SW480 (cell line): ENCODE data around the gene KIAA2012.

Experiments used
- DNase-seq: peaks from one replicate; pipeline ENCODE4 v3.0.0-alpha.2; 2016; ENCODE audit warnings: low spot score

KIAA2012 gene

DNA sequence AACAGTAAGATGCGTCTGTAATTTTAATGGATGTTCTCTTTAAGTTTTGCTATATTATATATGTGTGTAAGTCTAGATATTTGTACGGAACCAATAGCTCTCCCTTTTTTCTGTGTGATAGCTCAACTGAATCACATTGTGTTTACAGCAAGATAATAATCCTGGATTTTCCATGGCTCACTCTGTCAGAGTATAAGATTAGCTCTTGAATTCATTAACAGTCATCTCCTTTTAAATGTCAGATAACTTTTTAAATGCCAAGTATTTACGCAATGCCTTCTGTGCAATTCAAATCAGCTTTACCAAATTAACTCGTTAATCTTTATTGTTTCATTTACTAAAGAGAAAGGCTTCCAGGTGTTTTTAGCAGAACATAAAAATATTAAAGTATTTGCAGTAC is 76.9 kb downstream of the KIAA2012 start:
- no peak for DNase-seq

GRCh38 chr2:202152104-202152715 is 79.2 kb downstream of the KIAA2012 start:
- DNase-seq, result no peak

GRCh38 chr2:202154613-202155012 is 81.6 kb downstream of the KIAA2012 start:
- no peak for DNase-seq

DNA sequence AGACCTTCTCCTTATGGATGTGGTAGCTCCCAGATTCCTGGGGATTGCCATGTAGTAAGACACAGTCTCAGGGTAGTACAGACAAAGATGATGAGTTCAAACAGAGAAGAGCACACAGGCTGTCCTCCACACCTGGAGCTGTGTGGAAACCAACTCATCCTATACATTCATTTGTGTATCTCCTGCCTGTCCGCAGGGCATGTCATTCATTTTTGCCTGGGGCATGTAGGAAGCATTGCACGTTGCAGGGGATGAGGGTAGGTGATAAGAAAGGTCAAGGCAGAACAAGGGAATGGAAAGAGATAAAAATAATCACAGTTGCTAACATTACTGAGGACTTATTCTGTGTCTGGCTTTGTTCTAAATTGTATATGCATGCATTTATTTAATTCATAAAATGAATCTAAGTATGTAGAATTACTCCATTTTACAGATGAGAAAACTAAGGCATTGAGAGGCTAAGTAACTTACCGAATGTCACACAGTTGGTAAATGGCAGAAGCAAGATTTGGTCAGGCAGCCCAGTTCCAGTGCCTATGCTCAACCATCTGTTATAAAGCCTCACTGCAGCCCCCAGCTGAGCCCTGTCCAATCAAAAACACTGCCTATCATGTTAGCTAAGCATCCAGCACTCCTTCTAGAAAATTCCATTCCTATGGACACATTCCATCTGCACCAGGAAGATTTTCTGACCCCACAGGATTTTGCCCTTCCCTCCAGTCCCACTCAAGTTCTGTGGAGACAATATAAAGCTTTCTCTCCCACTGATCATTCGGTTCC is 84.3 kb downstream of the KIAA2012 start:
- DNase-seq, result no peak

- DNase-seq, result peak; percentile 13
These were observed 85.7 kb downstream of the KIAA2012 start for GRCh38 chr2:202158796-202159195.

- peak; percentile 34 for DNase-seq
These were observed 88.2 kb downstream of the KIAA2012 start for GRCh38 chr2:202161151-202161835.

DNA sequence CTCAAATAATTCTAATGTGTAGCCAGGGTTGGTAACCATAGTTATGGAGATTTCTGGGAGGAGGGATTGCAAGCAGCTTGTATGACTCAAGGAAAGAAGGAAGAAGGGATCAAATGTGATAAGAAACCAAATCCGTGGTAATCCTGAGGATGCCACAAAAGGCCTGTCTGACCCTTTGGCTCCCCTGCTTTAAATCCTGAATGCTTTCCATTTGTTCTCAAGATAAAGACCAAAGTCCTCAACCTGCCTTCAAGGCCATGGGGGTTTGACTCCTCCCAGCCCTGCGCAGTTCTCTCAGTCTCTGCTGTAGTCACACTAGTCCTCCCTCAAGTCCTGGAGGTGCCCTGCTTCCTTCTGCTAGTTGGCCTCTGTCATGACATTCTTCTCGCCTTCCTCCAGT is 91.4 kb downstream of the KIAA2012 start:
- DNase-seq, result no peak

DNA sequence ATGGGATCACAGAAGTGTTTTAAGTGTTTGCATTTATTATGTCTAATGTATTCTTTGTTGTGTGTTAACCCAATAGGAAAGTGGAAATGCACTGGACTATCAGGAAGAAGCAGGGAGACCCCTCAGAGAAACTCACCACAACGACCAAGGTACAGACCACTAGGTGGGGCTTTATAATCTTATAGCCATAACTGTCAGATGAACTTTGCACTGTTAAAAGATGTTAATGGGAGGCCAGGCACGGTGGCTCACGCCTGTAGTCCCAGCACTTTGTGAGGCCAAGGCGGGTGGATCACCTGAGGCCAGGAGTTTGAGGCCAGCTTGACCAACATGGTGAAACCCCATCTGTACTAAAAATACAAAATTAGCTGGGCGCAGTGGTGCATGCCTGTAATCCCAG is 92.2 kb downstream of the KIAA2012 start:
- DNase-seq, result no peak

DNA sequence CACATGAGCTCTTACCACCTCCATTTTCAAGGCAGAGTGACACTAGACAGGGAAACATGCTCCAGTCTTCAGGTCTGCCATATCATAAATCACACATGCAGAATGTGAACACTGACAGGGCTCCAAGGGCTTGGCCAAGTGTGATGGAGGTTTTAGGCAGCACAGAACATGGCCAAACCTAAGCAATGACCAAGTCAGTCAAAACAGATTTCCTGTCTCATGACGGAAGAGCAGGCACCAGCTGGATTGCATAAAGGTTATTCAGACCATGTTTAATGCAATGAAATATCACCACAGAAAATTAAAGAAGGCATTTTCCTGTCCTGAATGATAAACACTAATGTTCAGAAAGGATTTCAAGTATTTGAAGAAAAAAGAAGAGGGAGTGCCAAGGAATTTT is 92.9 kb downstream of the KIAA2012 start:
- no peak for DNase-seq

DNA sequence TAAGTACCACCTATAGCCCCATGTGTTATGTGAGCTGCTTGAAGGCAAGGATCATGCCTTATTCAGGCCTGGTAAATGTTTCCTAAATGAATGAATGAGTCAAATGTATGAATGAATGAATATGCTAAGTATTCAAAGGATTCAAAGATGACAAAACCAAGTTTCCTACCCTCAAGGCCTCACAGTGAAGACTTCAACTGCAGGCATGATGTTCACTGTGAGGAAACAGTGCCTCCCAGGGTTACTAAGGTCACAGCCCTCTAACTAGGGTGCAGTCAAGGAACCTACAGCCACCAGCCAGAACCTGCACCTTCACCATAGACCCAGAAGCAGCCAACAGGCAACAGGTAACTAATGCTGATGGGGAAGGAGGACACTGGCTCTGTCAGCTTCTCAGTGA is 96.1 kb downstream of the KIAA2012 start:
- no peak for DNase-seq

- no peak for DNase-seq
These were observed 96.9 kb downstream of the KIAA2012 start for GRCh38 chr2:202169832-202170424.

GRCh38 chr2:202171241-202171825 is 98.3 kb downstream of the KIAA2012 start:
- no peak for DNase-seq

DNA sequence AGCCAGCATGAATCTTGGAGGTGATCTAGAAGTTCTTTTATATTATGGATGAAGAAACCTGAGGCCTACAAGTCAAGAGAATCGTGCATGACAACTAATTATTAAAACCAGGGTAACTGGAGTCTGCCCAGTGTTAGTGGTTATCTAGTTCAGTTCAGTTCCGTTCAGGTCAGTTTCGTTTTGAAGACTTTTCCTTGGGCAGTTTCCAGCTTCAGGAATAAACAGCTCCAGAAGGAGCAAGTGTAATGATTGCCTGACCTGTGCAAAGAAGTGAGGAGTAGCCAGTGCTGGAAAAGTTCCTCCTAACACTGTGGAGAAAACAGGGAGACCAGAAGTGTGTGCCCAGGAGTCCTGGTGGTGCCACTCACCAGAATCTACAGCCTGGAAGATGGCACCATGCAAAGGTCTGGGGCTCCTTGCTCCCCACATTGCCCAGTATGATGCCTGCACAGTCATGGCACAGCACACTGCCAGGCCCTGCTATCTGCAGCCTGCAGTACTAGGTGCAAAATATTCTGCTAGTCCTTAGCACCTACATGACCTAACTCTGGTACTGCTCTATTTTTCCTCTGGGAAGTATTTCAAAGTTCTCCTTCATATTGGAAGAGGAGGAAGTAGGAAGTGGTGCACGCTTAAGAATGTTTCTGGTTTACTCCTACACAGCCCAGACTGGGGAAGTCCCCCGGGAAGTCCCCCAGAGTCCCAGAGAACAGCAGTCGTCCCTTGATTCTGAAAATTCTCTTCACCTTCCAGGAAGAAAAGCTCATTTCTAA is 99.6 kb downstream of the KIAA2012 start:
- DNase-seq, result no peak

DNA sequence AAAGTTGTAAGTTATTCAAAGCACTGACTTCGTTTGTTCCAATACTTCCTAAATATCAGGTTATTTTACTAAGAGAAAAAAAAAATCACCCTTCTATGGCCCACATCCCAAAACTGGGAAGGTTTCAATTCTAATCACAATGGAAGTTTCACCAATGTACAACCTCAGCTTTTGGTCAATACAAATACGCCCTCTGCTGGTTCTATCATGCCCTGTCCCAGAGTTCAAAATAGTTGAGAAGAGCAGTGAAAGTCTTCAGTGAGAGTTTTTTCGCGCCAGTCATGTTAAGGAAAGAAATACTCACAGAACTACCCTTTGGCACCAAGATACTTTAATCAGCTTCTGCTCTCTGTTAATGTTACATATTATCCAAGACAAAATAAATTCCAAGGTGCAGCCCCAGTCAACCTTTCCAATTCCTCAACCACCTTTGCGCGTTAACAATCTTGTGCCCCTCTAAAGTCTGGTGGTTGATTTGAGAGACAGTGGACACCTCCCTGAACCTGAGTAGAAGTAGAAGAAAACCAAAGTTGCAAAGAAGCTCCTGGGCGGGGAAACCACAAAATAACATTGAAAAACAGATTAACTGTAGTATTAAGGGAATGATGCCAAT is 105.4 kb downstream of the KIAA2012 start:
- DNase-seq, result peak; percentile 57

- no peak for DNase-seq
These were observed 111.5 kb downstream of the KIAA2012 start for GRCh38 chr2:202184557-202184956.

- DNase-seq, result no peak
These were observed 112.1 kb downstream of the KIAA2012 start for GRCh38 chr2:202185156-202185555.

DNA sequence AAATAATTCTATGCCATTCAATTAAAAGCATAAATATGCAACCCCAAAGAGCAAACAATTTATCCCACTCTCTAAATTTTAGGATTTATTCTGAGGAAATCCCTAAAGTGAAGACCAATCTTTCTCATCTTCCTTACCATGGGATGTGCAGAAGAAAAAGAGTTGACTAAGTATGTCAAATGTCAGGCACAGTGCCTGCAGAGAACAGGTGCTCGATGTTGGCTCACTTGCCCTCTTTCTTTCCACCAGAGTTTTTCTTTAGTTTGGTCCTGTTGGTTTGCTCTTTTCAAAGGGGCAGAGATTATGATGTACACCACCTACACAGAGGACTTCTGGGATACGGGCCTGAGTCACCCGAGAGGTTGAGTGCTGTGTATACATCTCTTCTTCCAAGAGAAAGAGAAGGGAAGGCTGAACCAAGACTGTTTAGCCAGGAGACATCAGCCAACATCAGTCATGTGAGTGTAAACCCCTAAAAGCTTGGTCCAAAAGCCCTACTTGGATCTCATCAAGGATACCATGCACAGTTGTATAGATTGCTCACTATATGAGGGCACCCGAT is 113.7 kb downstream of the KIAA2012 start:
- DNase-seq, result no peak

- DNase-seq, result peak; percentile 96
These were observed 114.5 kb downstream of the KIAA2012 start for GRCh38 chr2:202187570-202187969.

DNA sequence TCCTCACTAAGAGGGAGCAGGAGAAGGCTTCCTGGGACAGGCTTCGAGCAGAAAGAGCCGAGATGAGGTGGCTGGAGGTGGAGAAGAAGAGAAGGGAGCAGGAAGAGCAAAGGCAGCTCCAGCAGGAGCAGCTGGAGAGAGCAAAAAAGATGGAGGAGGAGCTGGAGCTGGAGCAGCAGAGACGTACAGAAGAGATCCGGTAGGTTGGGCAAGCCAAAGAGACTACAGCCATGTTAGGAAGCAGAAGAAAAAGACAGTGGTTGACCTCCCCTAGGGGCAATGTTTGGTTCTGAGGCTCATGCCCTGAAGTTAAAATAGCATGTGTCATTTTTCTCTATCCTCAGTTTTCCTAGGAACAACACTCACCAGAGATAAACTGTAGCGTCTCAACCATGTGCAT is 120.2 kb downstream of the KIAA2012 start:
- no peak for DNase-seq

GRCh38 chr2:202193881-202194353 is 120.9 kb downstream of the KIAA2012 start:
- DNase-seq, result no peak

- no peak for DNase-seq
These were observed 121.4 kb downstream of the KIAA2012 start for GRCh38 chr2:202194418-202194817.
